Panc1 (cell line): ENCODE measurements around the gene MYO1E. TPM values are rescaled to one million over a fixed set of nuclear protein-coding genes. Genes with fewer than 3 reads are reported as not detected.

Experiments
- ATAC-seq: fragments of 200-7000 bp; cut with Tn5 transposase; 2 replicates; pipeline ENCODE4 v1.9.1; 2020; ENCODE audit warnings: mild to moderate bottlenecking, moderate library complexity
- BruUV-seq: library from RNA; stranded (reverse); fragments of 400-500 nt; replicated peaks from 2 replicates; lab custom pipeline; 2021; lab: Mats Ljungman, UMichigan
- CTCF ChIA-PET: fragments of 300-600 bp; sonication (Branson Sonifier 250); formaldehyde crosslinking; loops from one replicate; lab custom pipeline; 2022; ENCODE audit warnings: antibody characterized with exemption; lab: Charles Lee
- POLR2A ChIA-PET: fragments of 300-600 bp; sonication (Branson Sonifier 250); formaldehyde crosslinking; loops from one replicate; lab custom pipeline; 2022; ENCODE audit warnings: antibody characterized with exemption; lab: Charles Lee
- DNase-seq: peaks from one replicate; pipeline ENCODE4 v3.0.0-alpha.2; 2010; ENCODE audit warnings: low read depth, low spot score
- H3K27ac ChIP-seq: 2 replicates; pipeline ENCODE4 v1.5.1; 2011; ENCODE audit warnings: mild to moderate bottlenecking, low read length, inconsistent platforms
- H3K27me3 ChIP-seq: fragments of 200-500 bp; sonication (Bioruptor generic); 2 replicates; pipeline ENCODE4 v1.6.0; 2014; ENCODE audit warnings: low read length, inconsistent platforms; ENCODE audit not compliant: control insufficient read depth, insufficient read depth
- H3K36me3 ChIP-seq: fragments of 200-500 bp; sonication (Bioruptor generic); 2 replicates; pipeline ENCODE4 v1.5.1; 2014; ENCODE audit warnings: inconsistent platforms, mild to moderate bottlenecking, low read length, moderate library complexity; ENCODE audit not compliant: control insufficient read depth, insufficient read depth
- H3K4me1 ChIP-seq: 2 replicates; pipeline ENCODE4 v1.5.1; 2011; ENCODE audit warnings: inconsistent platforms, mild to moderate bottlenecking, low read length, moderate library complexity; ENCODE audit not compliant: control insufficient read depth, insufficient read depth
- H3K4me3 ChIP-seq, 2 experiments: 2 replicates each; pipeline ENCODE4 v1.5.1; 2011 to 2012; ENCODE audit warnings: low read depth in 2 of 2, low read length in 2 of 2, mild to moderate bottlenecking in 2 of 2, inconsistent platforms in 1 of 2, moderate library complexity in 1 of 2
- H3K9me3 ChIP-seq: fragments of 200-500 bp; sonication (Bioruptor generic); 2 replicates; pipeline ENCODE4 v1.5.1; 2014; ENCODE audit warnings: low read depth, mild to moderate bottlenecking, inconsistent platforms, low read length, moderate library complexity; ENCODE audit not compliant: control insufficient read depth, insufficient read depth
- POLR2AphosphoS5 ChIP-seq: IDR thresholded peaks from 2 replicates; pipeline ENCODE4 v1.6.1; 2012; ENCODE audit warnings: mild to moderate bottlenecking, low read depth, low read length, moderate library complexity
- SIN3A ChIP-seq: IDR thresholded peaks from 2 replicates; pipeline ENCODE4 v1.6.1; 2012; ENCODE audit warnings: low read depth, mild to moderate bottlenecking, low read length, moderate library complexity, borderline replicate concordance; ENCODE audit not compliant: insufficient read depth
- TCF7L2 ChIP-seq: IDR thresholded peaks from 2 replicates; pipeline ENCODE4 v1.6.1; 2011; ENCODE audit warnings: mild to moderate bottlenecking, low read depth, low read length, inconsistent platforms
- in situ Hi-C: cut with HindIII; loops from 2 replicates; pipeline ENCODE4 v1.10.0; 2016; ENCODE audit warnings: low sequenced_read_pairs, low pct_unique_long_range_greater_than_20kb
- intact Hi-C: fragments of 100-400 bp; cut with micrococcal nuclease; formaldehyde crosslinking; loops from one replicate; pipeline ENCODE4 v1.10.0; 2022; ENCODE audit not compliant: unreplicated experiment
- total RNA-seq: library from RNA; stranded (reverse); gene quantifications from one replicate; pipeline ENCODE4 v1.2.1, GENCODE V29; 2021; ENCODE audit not compliant: unreplicated experiment
- TF ChIP-seq, protein P1 (sequence below): fragments of 450-650 bp; IDR thresholded peaks from 2 replicates; pipeline ENCODE4 v1.5.1; 2017; ENCODE audit warnings: mild to moderate bottlenecking
- TF ChIP-seq, protein P2 (sequence below), 2 experiments: IDR thresholded peaks; 2 replicates each; pipeline ENCODE4 v1.6.1; 2011 to 2012; ENCODE audit warnings: low read depth in 2 of 2, control low read depth in 1 of 2, low read length in 1 of 2, mild to moderate bottlenecking in 1 of 2, moderate library complexity in 1 of 2; ENCODE audit not compliant: insufficient read depth in 1 of 2

The MYO1E gene
- total RNA-seq, 1 experiment from 2014 or later, result 161 TPM

GRCh38 chr15:59311195-59311594 is 61.5 kb downstream of the MYO1E start:
- ATAC-seq, result no peak
- Histone ChIP-seq H3K36me3 (no peaks in the 10 kb centered on the region), H3K27me3 (no peaks in the 10 kb centered on the region), H3K4me3 (no peak overlapping the region), H3K4me1 (peaks cover 49% of the 10 kb centered on the region), H3K9me3 (no peaks in the 10 kb centered on the region), H3K27ac (no peak overlapping the region; the same call in 1 of the 2 replicates)
- in situ Hi-C loops, result no loop called here
- no peak for DNase-seq
- TF ChIP-seq, protein P1, sequence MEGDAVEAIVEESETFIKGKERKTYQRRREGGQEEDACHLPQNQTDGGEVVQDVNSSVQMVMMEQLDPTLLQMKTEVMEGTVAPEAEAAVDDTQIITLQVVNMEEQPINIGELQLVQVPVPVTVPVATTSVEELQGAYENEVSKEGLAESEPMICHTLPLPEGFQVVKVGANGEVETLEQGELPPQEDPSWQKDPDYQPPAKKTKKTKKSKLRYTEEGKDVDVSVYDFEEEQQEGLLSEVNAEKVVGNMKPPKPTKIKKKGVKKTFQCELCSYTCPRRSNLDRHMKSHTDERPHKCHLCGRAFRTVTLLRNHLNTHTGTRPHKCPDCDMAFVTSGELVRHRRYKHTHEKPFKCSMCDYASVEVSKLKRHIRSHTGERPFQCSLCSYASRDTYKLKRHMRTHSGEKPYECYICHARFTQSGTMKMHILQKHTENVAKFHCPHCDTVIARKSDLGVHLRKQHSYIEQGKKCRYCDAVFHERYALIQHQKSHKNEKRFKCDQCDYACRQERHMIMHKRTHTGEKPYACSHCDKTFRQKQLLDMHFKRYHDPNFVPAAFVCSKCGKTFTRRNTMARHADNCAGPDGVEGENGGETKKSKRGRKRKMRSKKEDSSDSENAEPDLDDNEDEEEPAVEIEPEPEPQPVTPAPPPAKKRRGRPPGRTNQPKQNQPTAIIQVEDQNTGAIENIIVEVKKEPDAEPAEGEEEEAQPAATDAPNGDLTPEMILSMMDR, result no peak
- TF ChIP-seq TCF7L2, result no peak
- TF ChIP-seq SIN3A, result no peak
- TF ChIP-seq, protein P2, sequence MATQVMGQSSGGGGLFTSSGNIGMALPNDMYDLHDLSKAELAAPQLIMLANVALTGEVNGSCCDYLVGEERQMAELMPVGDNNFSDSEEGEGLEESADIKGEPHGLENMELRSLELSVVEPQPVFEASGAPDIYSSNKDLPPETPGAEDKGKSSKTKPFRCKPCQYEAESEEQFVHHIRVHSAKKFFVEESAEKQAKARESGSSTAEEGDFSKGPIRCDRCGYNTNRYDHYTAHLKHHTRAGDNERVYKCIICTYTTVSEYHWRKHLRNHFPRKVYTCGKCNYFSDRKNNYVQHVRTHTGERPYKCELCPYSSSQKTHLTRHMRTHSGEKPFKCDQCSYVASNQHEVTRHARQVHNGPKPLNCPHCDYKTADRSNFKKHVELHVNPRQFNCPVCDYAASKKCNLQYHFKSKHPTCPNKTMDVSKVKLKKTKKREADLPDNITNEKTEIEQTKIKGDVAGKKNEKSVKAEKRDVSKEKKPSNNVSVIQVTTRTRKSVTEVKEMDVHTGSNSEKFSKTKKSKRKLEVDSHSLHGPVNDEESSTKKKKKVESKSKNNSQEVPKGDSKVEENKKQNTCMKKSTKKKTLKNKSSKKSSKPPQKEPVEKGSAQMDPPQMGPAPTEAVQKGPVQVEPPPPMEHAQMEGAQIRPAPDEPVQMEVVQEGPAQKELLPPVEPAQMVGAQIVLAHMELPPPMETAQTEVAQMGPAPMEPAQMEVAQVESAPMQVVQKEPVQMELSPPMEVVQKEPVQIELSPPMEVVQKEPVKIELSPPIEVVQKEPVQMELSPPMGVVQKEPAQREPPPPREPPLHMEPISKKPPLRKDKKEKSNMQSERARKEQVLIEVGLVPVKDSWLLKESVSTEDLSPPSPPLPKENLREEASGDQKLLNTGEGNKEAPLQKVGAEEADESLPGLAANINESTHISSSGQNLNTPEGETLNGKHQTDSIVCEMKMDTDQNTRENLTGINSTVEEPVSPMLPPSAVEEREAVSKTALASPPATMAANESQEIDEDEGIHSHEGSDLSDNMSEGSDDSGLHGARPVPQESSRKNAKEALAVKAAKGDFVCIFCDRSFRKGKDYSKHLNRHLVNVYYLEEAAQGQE (IDR thresholded peaks at IDR 0.05; ENCODE audit: insufficient read depth in 1 of 2, low read depth in 2 of 2, low read length in 1 of 2), result no peak
- TF ChIP-seq POLR2AphosphoS5, result no peak
- no TSS peak for BruUV-seq
- ChIA-PET CTCF (no interaction called here), POLR2A (no interaction called here)
- intact Hi-C loops, result no loop called here

- no peak for DNase-seq
- ChIA-PET POLR2A (no interaction called here), CTCF (no interaction called here)
- TF ChIP-seq, protein P2 (IDR thresholded peaks at IDR 0.05; ENCODE audit: insufficient read depth in 1 of 2, low read depth in 2 of 2, low read length in 1 of 2), result no peak
- TF ChIP-seq SIN3A (no peak), TCF7L2 (no peak), POLR2AphosphoS5 (no peak)
- TF ChIP-seq, protein P1, result no peak
- H3K9me3 ChIP-seq, result no peaks in the 10 kb centered on the region
- H3K36me3 ChIP-seq, result no peaks in the 10 kb centered on the region
- ATAC-seq, result no peak
- no peaks in the 10 kb centered on the region for H3K27me3 ChIP-seq
- in situ Hi-C loops (no loop called here), intact Hi-C loops (no loop called here)
- H3K4me3 ChIP-seq, result no peak overlapping the region
- peaks cover 47% of the 10 kb centered on the region for H3K4me1 ChIP-seq
- peak overlapping the region; percentile 32; the same call in 1 of the 2 replicates for H3K27ac ChIP-seq
- no TSS peak for BruUV-seq
Observed at GRCh38 chr15:59309405-59309804, 63.3 kb downstream of the MYO1E start.
